K562 (cell line): ENCODE data around the gene ZSWIM8. TPM values are rescaled to one million over a fixed set of nuclear protein-coding genes. Genes with fewer than 3 reads are reported as not detected.

Source experiments
- CHCHD3 ChIP-seq: fragments of 250-450 bp; sonication (Bioruptor Pico); IDR thresholded peaks from 2 replicates; pipeline ENCODE4 v2.1.2; 2022; ENCODE audit warnings: mild to moderate bottlenecking
- FOS ChIP-seq: IDR thresholded peaks from 3 replicates; pipeline ENCODE4 v1.6.1; 2011; ENCODE audit not compliant: insufficient read length; ENCODE audit errors: extremely low read depth
- FOSL1 ChIP-seq: fragments of 200-800 bp; sonication (Bioruptor generic); conservative IDR thresholded peaks from 2 replicates; pipeline ENCODE4 v1.6.1; 2016; ENCODE audit warnings: missing genetic modification characterization, missing compliant biosample characterization
- FOXK1 ChIP-seq: sonication (generic); formaldehyde crosslinking; IDR thresholded peaks from 2 replicates; pipeline ENCODE4 v1.8.0; 2022; ENCODE audit warnings: missing genetic modification reagents, mild to moderate bottlenecking, borderline replicate concordance
- FOXP1 ChIP-seq: sonication (generic); formaldehyde crosslinking; IDR thresholded peaks from 2 replicates; pipeline ENCODE4 v1.8.0; 2022; ENCODE audit warnings: mild to moderate bottlenecking, missing genetic modification reagents
- GABPB2 ChIP-seq: fragments of 250-450 bp; sonication (Bioruptor Pico); conservative IDR thresholded peaks from 2 replicates; pipeline ENCODE4 v1.5.1; 2021; ENCODE audit warnings: mild to moderate bottlenecking
- ID3 ChIP-seq, 2 experiments: fragments of 250-450 bp in 1 of 2; fragments of 450-650 bp in 1 of 2; sonication (Bioruptor Pico) in 1 of 2; IDR thresholded peaks; 2 replicates each; pipeline versions ENCODE4 v1.6.1 to v1.8.0; 2016 to 2021; ENCODE audit warnings: mild to moderate bottlenecking in 2 of 2, moderate library complexity in 2 of 2, missing compliant biosample characterization in 1 of 2, missing genetic modification characterization in 1 of 2
- JUN ChIP-seq, 2 experiments: sonication (generic) in 1 of 2; formaldehyde crosslinking in 1 of 2; IDR thresholded peaks; 2 replicates each; pipeline versions ENCODE4 v1.6.1 to v1.8.0; 2012 to 2022; ENCODE audit warnings: borderline replicate concordance in 2 of 2, mild to moderate bottlenecking in 2 of 2, improper control_type of control experiment in 1 of 2, low read depth in 1 of 2, low read length in 1 of 2, missing genetic modification reagents in 1 of 2
- PTBP1 ChIP-seq: fragments of 200-400 bp; formaldehyde crosslinking; IDR thresholded peaks from 2 replicates; pipeline ENCODE4 v1.6.1; 2017; ENCODE audit warnings: low read depth, low read length
- SUPT5H ChIP-seq: fragments of 450-650 bp; IDR thresholded peaks from 2 replicates; pipeline ENCODE4 v1.6.1; 2016
- TBL1XR1 ChIP-seq, 2 experiments: IDR thresholded peaks; 2 replicates each; pipeline ENCODE4 v1.6.1; 2012; ENCODE audit warnings: improper control_type of control experiment in 2 of 2, low read length in 2 of 2, mild to moderate bottlenecking in 1 of 2
- TEAD1 ChIP-seq, 2 experiments: fragments of 450-650 bp in 1 of 2; sonication (generic) in 1 of 2; formaldehyde crosslinking; IDR thresholded peaks; 2 replicates each; pipeline versions ENCODE4 v1.4.0 to v1.8.0; 2020 to 2022; ENCODE audit warnings: mild to moderate bottlenecking in 2 of 2, missing genetic modification reagents in 1 of 2
- TFAP4 ChIP-seq: sonication (generic); formaldehyde crosslinking; IDR thresholded peaks from 2 replicates; pipeline ENCODE4 v1.8.0; 2022; ENCODE audit warnings: missing genetic modification reagents, mild to moderate bottlenecking, moderate library complexity, borderline replicate concordance
- XRCC4 ChIP-seq: IDR thresholded peaks from one replicate; pipeline ENCODE4 v1.6.1; 2011; ENCODE audit not compliant: insufficient read depth, insufficient read length; ENCODE audit errors: extremely low read depth
- ZC3H8 ChIP-seq: fragments of 450-650 bp; IDR thresholded peaks from 2 replicates; pipeline ENCODE4 v1.6.1; 2017
- ZNF143 ChIP-seq: sonication (generic); formaldehyde crosslinking; IDR thresholded peaks from 2 replicates; pipeline ENCODE4 v1.9.0; 2022; ENCODE audit warnings: mild to moderate bottlenecking, missing genetic modification reagents
- ZNF197 ChIP-seq: fragments of 200-800 bp; sonication (Bioruptor generic); IDR thresholded peaks from 2 replicates; pipeline ENCODE4 v1.6.1; 2016; ENCODE audit warnings: low read depth, missing genetic modification characterization, missing compliant biosample characterization
- ZNF324 ChIP-seq: fragments of 250-450 bp; sonication (Bioruptor Pico); IDR thresholded peaks from 2 replicates; pipeline ENCODE4 v1.4.0; 2020; ENCODE audit warnings: mild to moderate bottlenecking
- ZNF551 ChIP-seq: fragments of 250-450 bp; sonication (Bioruptor Pico); IDR thresholded peaks from 2 replicates; pipeline ENCODE4 v1.5.0; 2021; ENCODE audit warnings: mild to moderate bottlenecking, moderate library complexity
- ZNF699 ChIP-seq: fragments of 250-450 bp; sonication (Bioruptor Pico); IDR thresholded peaks from 2 replicates; pipeline ENCODE4 v1.8.0; 2021; ENCODE audit warnings: mild to moderate bottlenecking, moderate library complexity; ENCODE audit not compliant: insufficient replicate concordance
- polyA plus RNA-seq, 8 experiments: library from polyadenylated mRNA; depleted of rRNA in 4 of 8; stranded (reverse) in 5 of 8; unstranded in 3 of 8; fragments of >200 nt; fragmentation: Nextera tagmentation in 2 of 8; fragmentation: Illumina TruSeq in 1 of 8; extraction: Ambion mirVana in 2 of 8; extraction: Trizol in 1 of 8; gene quantifications; 2 replicates each; pipeline versions ENCODE4 v1.2.1 to v1.2.3, GENCODE V29; 2011 to 2014; ENCODE audit warnings: inconsistent platforms in 1 of 8, missing spikeins in 1 of 8
- total RNA-seq, 7 experiments: library from RNA; depleted of rRNA in 6 of 7; stranded (reverse); fragments of >200 nt in 6 of 7; fragmentation: Illumina TruSeq in 2 of 7; extraction: Trizol in 2 of 7; gene quantifications; 2 replicates each; pipeline versions ENCODE4 v1.2.1 to v1.2.3, GENCODE V29; 2011 to 2021; ENCODE audit warnings: low replicate concordance in 1 of 7
- TF ChIP-seq, protein P1 (sequence below): fragments of 450-650 bp; IDR thresholded peaks from one replicate; pipeline ENCODE4 v1.6.1; 2018; ENCODE audit warnings: mild to moderate bottlenecking, moderate library complexity; ENCODE audit not compliant: partially characterized antibody
- TF ChIP-seq, protein P2 (sequence below): IDR thresholded peaks from 3 replicates; pipeline ENCODE4 v1.6.1; 2011; ENCODE audit warnings: borderline replicate concordance, mild to moderate bottlenecking, moderate library complexity; ENCODE audit not compliant: insufficient read length; ENCODE audit errors: extremely low read depth

The ZSWIM8 gene
- total and polyA plus RNA-seq, 9 of the 15 experiments (the other 6 are each of a cell fraction or from before 2014, with no cell fraction given): 5.6 to 47.8 (median 26.7) TPM

DNA sequence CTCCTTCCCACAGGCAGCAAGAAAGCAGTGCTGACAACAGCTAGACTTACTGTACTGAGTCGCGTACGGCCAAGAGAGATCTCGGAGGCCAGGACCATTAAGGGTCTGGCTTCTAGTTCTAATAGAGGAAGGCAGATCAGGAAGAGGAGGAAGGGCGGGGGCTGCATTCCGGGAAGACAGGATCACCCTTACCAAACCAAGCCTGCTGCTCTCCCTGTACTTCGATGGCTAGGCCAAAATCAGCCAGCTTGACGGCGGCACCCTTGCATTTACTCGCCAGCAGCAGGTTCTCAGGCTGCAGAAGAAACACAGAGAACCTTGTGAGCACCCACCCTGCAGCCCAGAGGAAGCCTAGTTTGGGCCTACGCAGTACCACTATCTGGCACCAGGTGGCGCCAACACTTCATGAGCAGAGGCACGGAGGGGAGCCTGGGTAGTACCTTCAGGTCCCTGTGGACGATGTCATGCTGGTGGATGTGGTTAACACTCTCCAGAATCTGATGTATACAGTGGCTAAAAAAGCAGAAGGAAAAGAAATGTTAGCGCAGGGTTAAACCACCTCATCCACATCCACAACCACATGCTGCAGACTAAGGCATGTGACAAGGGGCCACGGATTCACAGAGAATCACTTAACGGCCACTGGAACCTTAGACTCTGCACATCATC, 63.5 kb downstream of the ZSWIM8 start (continued):
- peak; percentile 68; the same call in 1 of the 2 replicates for TF ChIP-seq TFAP4 (CRISPR knock-in tag)
- TF ChIP-seq FOXP1 (CRISPR knock-in tag): no peak
- no peak for TF ChIP-seq ZNF699 (CRISPR knock-in tag)
- TF ChIP-seq, protein P1, sequence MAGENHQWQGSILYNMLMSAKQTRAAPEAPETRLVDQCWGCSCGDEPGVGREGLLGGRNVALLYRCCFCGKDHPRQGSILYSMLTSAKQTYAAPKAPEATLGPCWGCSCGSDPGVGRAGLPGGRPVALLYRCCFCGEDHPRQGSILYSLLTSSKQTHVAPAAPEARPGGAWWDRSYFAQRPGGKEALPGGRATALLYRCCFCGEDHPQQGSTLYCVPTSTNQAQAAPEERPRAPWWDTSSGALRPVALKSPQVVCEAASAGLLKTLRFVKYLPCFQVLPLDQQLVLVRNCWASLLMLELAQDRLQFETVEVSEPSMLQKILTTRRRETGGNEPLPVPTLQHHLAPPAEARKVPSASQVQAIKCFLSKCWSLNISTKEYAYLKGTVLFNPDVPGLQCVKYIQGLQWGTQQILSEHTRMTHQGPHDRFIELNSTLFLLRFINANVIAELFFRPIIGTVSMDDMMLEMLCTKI: no peak
- no peak for TF ChIP-seq XRCC4
- peak; percentile 54; the same call in 1 of the 2 replicates for TF ChIP-seq JUN (IDR thresholded peaks at IDR 0.05; ENCODE audit: borderline replicate concordance, low read depth, low read length)
- no peak for TF ChIP-seq JUN (CRISPR knock-in tag; IDR thresholded peaks at IDR 0.05; ENCODE audit: borderline replicate concordance)
- TF ChIP-seq ZNF197 (CRISPR knock-in tag): no peak
- no peak for TF ChIP-seq ZC3H8
- TF ChIP-seq, protein P2, sequence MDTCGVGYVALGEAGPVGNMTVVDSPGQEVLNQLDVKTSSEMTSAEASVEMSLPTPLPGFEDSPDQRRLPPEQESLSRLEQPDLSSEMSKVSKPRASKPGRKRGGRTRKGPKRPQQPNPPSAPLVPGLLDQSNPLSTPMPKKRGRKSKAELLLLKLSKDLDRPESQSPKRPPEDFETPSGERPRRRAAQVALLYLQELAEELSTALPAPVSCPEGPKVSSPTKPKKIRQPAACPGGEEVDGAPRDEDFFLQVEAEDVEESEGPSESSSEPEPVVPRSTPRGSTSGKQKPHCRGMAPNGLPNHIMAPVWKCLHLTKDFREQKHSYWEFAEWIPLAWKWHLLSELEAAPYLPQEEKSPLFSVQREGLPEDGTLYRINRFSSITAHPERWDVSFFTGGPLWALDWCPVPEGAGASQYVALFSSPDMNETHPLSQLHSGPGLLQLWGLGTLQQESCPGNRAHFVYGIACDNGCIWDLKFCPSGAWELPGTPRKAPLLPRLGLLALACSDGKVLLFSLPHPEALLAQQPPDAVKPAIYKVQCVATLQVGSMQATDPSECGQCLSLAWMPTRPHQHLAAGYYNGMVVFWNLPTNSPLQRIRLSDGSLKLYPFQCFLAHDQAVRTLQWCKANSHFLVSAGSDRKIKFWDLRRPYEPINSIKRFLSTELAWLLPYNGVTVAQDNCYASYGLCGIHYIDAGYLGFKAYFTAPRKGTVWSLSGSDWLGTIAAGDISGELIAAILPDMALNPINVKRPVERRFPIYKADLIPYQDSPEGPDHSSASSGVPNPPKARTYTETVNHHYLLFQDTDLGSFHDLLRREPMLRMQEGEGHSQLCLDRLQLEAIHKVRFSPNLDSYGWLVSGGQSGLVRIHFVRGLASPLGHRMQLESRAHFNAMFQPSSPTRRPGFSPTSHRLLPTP: no peak
- no peak for TF ChIP-seq ID3 (CRISPR knock-in tag; IDR thresholded peaks at IDR 0.05)
- 0 out of 2 replicates have a peak, but pooled peaks have one; percentile 38 for TF ChIP-seq ID3 (tag; IDR thresholded peaks at IDR 0.05)
- no peak for TF ChIP-seq TEAD1 (CRISPR knock-in tag; IDR thresholded peaks at IDR 0.05)
- no peak for TF ChIP-seq ZNF551 (CRISPR knock-in tag)
- peak; percentile 35; the same call in 1 of the 2 replicates for TF ChIP-seq FOXK1
- TF ChIP-seq FOSL1 (tag): no peak
- TF ChIP-seq CHCHD3 (CRISPR knock-in tag): no peak
- peak in 1 of 2 experiments; percentile 46; a peak in 1 of 4 replicates for TF ChIP-seq TBL1XR1 (IDR thresholded peaks at IDR 0.05; ENCODE audit: low read length in 2 of 2)
- no peak for TF ChIP-seq FOS
- TF ChIP-seq SUPT5H: no peak
- TF ChIP-seq PTBP1: no peak
- no peak for TF ChIP-seq ZNF324 (CRISPR knock-in tag)
- peak; percentile 65 for TF ChIP-seq ZNF143 (CRISPR knock-in tag)
- TF ChIP-seq GABPB2 (CRISPR knock-in tag): no peak
